A549 (cell line): ENCODE measurements around the gene CTIF. TPM values are rescaled to one million over a fixed set of nuclear protein-coding genes. Genes with fewer than 3 reads are reported as not detected.
"Not testable (repeated sequence)": the region's sequence is repeated elsewhere in the genome, so short reads cannot be mapped to it uniquely, and the experiment has no call there.

Experiments
- ATAC-seq, 2 experiments: fragments of 200-7000 bp in 1 of 2; fragments of >200 bp in 1 of 2; cut with Nextera tagmentation in 1 of 2; cut with Tn5 transposase in 1 of 2; 3 replicates each; pipeline versions ENCODE4 v1.8.0 to v1.9.1; 2018 to 2020; ENCODE audit warnings: mild to moderate bottlenecking in 1 of 2, moderate library complexity in 1 of 2
- CTCF ChIA-PET: fragments of 300-600 bp; sonication (Branson Sonifier 250); formaldehyde crosslinking; extraction: SDS; loops from one replicate; lab custom pipeline; 2021; ENCODE audit warnings: antibody characterized with exemption, inconsistent platforms; lab: Yijun Ruan, JAX
- POLR2A ChIA-PET: fragments of 350-600 bp; formaldehyde crosslinking; extraction: SDS; loops from one replicate; lab custom pipeline; 2021; ENCODE audit warnings: antibody characterized with exemption, inconsistent platforms; lab: Yijun Ruan, JAX
- DNase-seq, 2 experiments: peaks; one replicate each; pipeline versions ENCODE4 v3.0.0 to v3.0.0-alpha.2; 2011 to 2016; ENCODE audit warnings: low read depth in 1 of 2, low spot score in 1 of 2
- FAIRE-seq: peaks from 2 replicates; lab custom pipeline; 2011; peaks lifted over from hg19 to GRCh38; lab: Jason Lieb, UNC
- H3K27ac ChIP-seq, 2 experiments: fragments of >200 bp; sonication (Bioruptor Twin); formaldehyde crosslinking; 3 replicates each; pipeline ENCODE4 v1.5.1; 2016 to 2017
- H3K4me1 ChIP-seq: fragments of >200 bp; sonication (Bioruptor Twin); formaldehyde crosslinking; 3 replicates; pipeline ENCODE4 v1.6.1; 2016
- H3K4me2 ChIP-seq: fragments of >200 bp; sonication (Bioruptor Twin); formaldehyde crosslinking; 3 replicates; pipeline ENCODE4 v1.6.1; 2016
- H3K4me3 ChIP-seq: fragments of >200 bp; sonication (Bioruptor Twin); formaldehyde crosslinking; 3 replicates; pipeline ENCODE4 v1.5.1; 2016
- H3K9me3 ChIP-seq: fragments of >200 bp; sonication (Bioruptor Twin); formaldehyde crosslinking; 3 replicates; pipeline ENCODE4 v1.6.1; 2016
- BHLHE40 ChIP-seq: IDR thresholded peaks from 2 replicates; pipeline ENCODE4 v1.6.1; 2012; ENCODE audit warnings: low read depth, low read length, inconsistent platforms
- CEBPB ChIP-seq, 2 experiments: fragments of >200 bp in 1 of 2; sonication (Bioruptor Twin) in 1 of 2; formaldehyde crosslinking in 1 of 2; IDR thresholded peaks; 2 replicates each; pipeline ENCODE4 v1.6.1; 2012 to 2016
- CHD2 ChIP-seq: fragments of 150-350 bp; IDR thresholded peaks from 2 replicates; pipeline ENCODE4 v1.6.1; 2014; ENCODE audit warnings: low read length; ENCODE audit not compliant: partially characterized antibody
- E2F6 ChIP-seq: IDR thresholded peaks from 2 replicates; pipeline ENCODE4 v1.6.1; 2012; ENCODE audit warnings: low read depth, borderline replicate concordance
- EHMT2 ChIP-seq: fragments of 200-600 bp; sonication (generic); IDR thresholded peaks from 2 replicates; pipeline ENCODE4 v1.6.1; 2016; ENCODE audit warnings: antibody characterized with exemption, low read depth, mild to moderate bottlenecking, moderate library complexity
- EP300 ChIP-seq, 2 experiments: fragments of >200 bp; sonication (Bioruptor Twin); formaldehyde crosslinking; IDR thresholded peaks; 2 replicates in 1 of 2; 3 replicates in 1 of 2; pipeline ENCODE4 v1.6.1; 2016 to 2017
- FOSL2 ChIP-seq, 2 experiments: fragments of 450-650 bp in 1 of 2; fragments of >200 bp in 1 of 2; sonication (Bioruptor Twin) in 1 of 2; formaldehyde crosslinking; IDR thresholded peaks; 2 replicates each; pipeline versions ENCODE4 v1.5.0 to v1.6.1; 2016 to 2020; ENCODE audit warnings: mild to moderate bottlenecking in 1 of 2, moderate library complexity in 1 of 2
- GATA3 ChIP-seq: IDR thresholded peaks from 2 replicates; pipeline ENCODE4 v1.6.1; 2012; ENCODE audit warnings: borderline replicate concordance
- HOXA7 ChIP-seq: fragments of 250-450 bp; sonication (Bioruptor Pico); IDR thresholded peaks from 2 replicates; pipeline ENCODE4 v1.5.0; 2020; ENCODE audit warnings: mild to moderate bottlenecking, moderate library complexity
- JUNB ChIP-seq: fragments of >200 bp; sonication (Bioruptor Twin); formaldehyde crosslinking; IDR thresholded peaks from 2 replicates; pipeline ENCODE4 v1.6.1; 2016
- KDM1A ChIP-seq: fragments of 200-600 bp; sonication (generic); IDR thresholded peaks from 2 replicates; pipeline ENCODE4 v1.6.1; 2016; ENCODE audit warnings: low read depth, mild to moderate bottlenecking
- MAFK ChIP-seq: fragments of 450-650 bp; IDR thresholded peaks from 2 replicates; pipeline ENCODE4 v1.6.1; 2014; ENCODE audit not compliant: partially characterized antibody
- MAX ChIP-seq: IDR thresholded peaks from 2 replicates; pipeline ENCODE4 v1.6.1; 2012
- MAZ ChIP-seq: fragments of 150-350 bp; IDR thresholded peaks from 2 replicates; pipeline ENCODE4 v1.6.1; 2014; ENCODE audit warnings: antibody characterized with exemption, low read depth, low read length, borderline replicate concordance
- MYC ChIP-seq: IDR thresholded peaks from 2 replicates; pipeline ENCODE4 v1.6.1; 2012; ENCODE audit warnings: mild to moderate bottlenecking, inconsistent platforms, low read length, improper control_type of control experiment, borderline replicate concordance
- PHF8 ChIP-seq: fragments of 200-600 bp; sonication (generic); IDR thresholded peaks from 2 replicates; pipeline ENCODE4 v1.6.1; 2016; ENCODE audit warnings: low read depth, mild to moderate bottlenecking, antibody characterized with exemption, moderate library complexity, borderline replicate concordance
- POLR2AphosphoS2 ChIP-seq: conservative IDR thresholded peaks from 2 replicates; pipeline ENCODE4 v1.6.1; 2012; ENCODE audit warnings: low read length, improper control_type of control experiment, inconsistent platforms
- RCOR1 ChIP-seq: fragments of 150-350 bp; IDR thresholded peaks from 2 replicates; pipeline ENCODE4 v1.6.1; 2014; ENCODE audit warnings: antibody characterized with exemption, low read length, low read depth
- SREBF2 ChIP-seq: fragments of 450-650 bp; IDR thresholded peaks from 2 replicates; pipeline ENCODE4 v1.6.1; 2014; ENCODE audit warnings: mild to moderate bottlenecking, moderate library complexity
- ZFP36 ChIP-seq: fragments of 450-650 bp; IDR thresholded peaks from 2 replicates; pipeline ENCODE4 v1.6.1; 2014; ENCODE audit warnings: borderline replicate concordance; ENCODE audit not compliant: partially characterized antibody
- ZNF302 ChIP-seq: fragments of 250-450 bp; sonication (Bioruptor Pico); IDR thresholded peaks from 2 replicates; pipeline ENCODE4 v1.9.0; 2021; ENCODE audit warnings: inconsistent platforms, mild to moderate bottlenecking, moderate library complexity
- ZSCAN20 ChIP-seq: fragments of 250-450 bp; sonication (Bioruptor Pico); IDR thresholded peaks from 2 replicates; pipeline ENCODE4 v1.8.0; 2022; ENCODE audit warnings: mild to moderate bottlenecking, moderate library complexity
- WGBS: methylation state at CpG from one replicate; pipeline ENCODE4 v1.1.6; 2017; ENCODE audit errors: missing lambda C conversion rate; 5-methylcytosine and 5-hydroxymethylcytosine counted together
- polyA plus RNA-seq, 4 experiments: library from polyadenylated mRNA; depleted of rRNA in 3 of 4; stranded (reverse); fragments of >200 nt; fragmentation: RNase III in 1 of 4; extraction: RNeasy Plus Mini Kit Qiagen cat#74134 plus additional on column Dnase treatment in 1 of 4; gene quantifications; 2 replicates in 3 of 4; 3 replicates in 1 of 4; pipeline ENCODE4 v1.2.3, GENCODE V29; 2011 to 2017

The CTIF gene
- polyA plus RNA-seq, 2 of the 4 experiments (the other 2 are of a cell fraction): 17.0 to 24.7 TPM

- ATAC-seq (no peak), FAIRE-seq (no peak), DNase-seq (no peak)
- peaks cover 8% of the 10 kb centered on the region; the same call in 1 of the 3 replicates for H3K4me1 ChIP-seq
- TF ChIP-seq MAZ (no peak), HOXA7 (no peak), GATA3 (no peak), EHMT2 (no peak), JUNB (no peak), MAFK (no peak), FOSL2 (IDR thresholded peaks at IDR 0.05) (no peak), FOSL2 (CRISPR knock-in tag; IDR thresholded peaks at IDR 0.05) (no peak), CHD2 (no peak), RCOR1 (no peak), EP300 (IDR thresholded peaks at IDR 0.05) (no peak), POLR2AphosphoS2 (no peak), MAX (no peak), CEBPB (IDR thresholded peaks at IDR 0.05) (no peak), E2F6 (no peak), KDM1A (no peak)
- 87% methylated on average over 3 of the region's 3 CpGs for WGBS
- no peaks in the 10 kb centered on the region for H3K9me3 ChIP-seq
- POLR2A ChIA-PET: no interaction called here
- no peak overlapping the region for H3K4me2 ChIP-seq
- CTCF ChIA-PET: no interaction called here
- H3K4me3 ChIP-seq: no peak overlapping the region
- H3K27ac ChIP-seq: no peak overlapping the region
Observed at GRCh38 chr18:48811401-48811800, 272.6 kb downstream of the CTIF start.

- FAIRE-seq, H3K9me3 ChIP-seq, H3K4me1 ChIP-seq, CTCF ChIA-PET, ATAC-seq, DNase-seq, POLR2A ChIA-PET, H3K4me2 ChIP-seq, H3K4me3 ChIP-seq, H3K27ac ChIP-seq: not testable (repeated sequence)
- WGBS: 84% methylated on average over 12 of the region's 12 CpGs
Observed at GRCh38 chr18:48811977-48812451, 273.2 kb downstream of the CTIF start.

DNA sequence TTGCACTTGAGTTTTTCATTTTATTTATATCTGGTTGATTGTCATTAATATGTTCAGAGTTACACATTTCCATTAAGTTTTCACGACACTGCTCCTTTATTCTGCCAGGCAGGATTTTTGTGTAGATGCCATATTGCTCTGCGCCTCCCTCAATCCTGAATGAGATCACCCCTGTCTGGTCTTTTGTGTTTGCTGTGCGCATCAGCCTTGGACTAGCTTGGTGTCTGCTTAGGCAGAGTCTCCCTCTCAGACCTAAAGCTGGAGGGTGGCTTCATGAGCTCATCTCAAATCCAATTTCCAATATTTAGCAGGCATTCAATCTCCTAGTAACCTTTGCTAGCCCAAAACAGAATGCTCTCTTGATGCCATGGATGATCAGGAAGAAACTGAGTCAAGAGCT, 274.5 kb downstream of the CTIF start:
- Histone ChIP-seq H3K4me2 (no peak overlapping the region), H3K9me3 (no peaks in the 10 kb centered on the region), H3K4me1 (peaks cover 8% of the 10 kb centered on the region; the same call in 1 of the 3 replicates), H3K27ac (no peak overlapping the region), H3K4me3 (no peak overlapping the region)
- FAIRE-seq: no peak
- TF ChIP-seq MAZ: no peak
- TF ChIP-seq ZNF302 (CRISPR knock-in tag): no peak
- no peak for TF ChIP-seq POLR2AphosphoS2
- no peak for TF ChIP-seq BHLHE40
- TF ChIP-seq SREBF2: no peak
- no peak for DNase-seq
- 98% methylated on average over 3 of the region's 3 CpGs for WGBS
- ChIA-PET CTCF (interaction anchor here (0.9 to 1.7 kb wide), 2 partner anchors 36 to 155 kb away, joined by 3 to 6 read pairs; no protein-coding TSS in a partner anchor), POLR2A (no interaction called here)
- no peak for ATAC-seq

- Histone ChIP-seq H3K4me1 (peaks cover 8% of the 10 kb centered on the region; the same call in 1 of the 3 replicates), H3K9me3 (no peaks in the 10 kb centered on the region), H3K4me2 (no peak overlapping the region), H3K4me3 (no peak overlapping the region), H3K27ac (no peak overlapping the region)
- WGBS: 81% methylated on average over 5 of the region's 5 CpGs
- ChIA-PET POLR2A (no interaction called here), CTCF (interaction anchor here (0.9 to 1.7 kb wide), 2 partner anchors 37 to 154 kb away, joined by 3 to 6 read pairs; no protein-coding TSS in a partner anchor)
- ATAC-seq (no peak), DNase-seq (no peak), FAIRE-seq (no peak)
- TF ChIP-seq MYC (no peak), PHF8 (no peak), FOSL2 (IDR thresholded peaks at IDR 0.05) (no peak), FOSL2 (CRISPR knock-in tag; IDR thresholded peaks at IDR 0.05) (no peak), SREBF2 (no peak), ZFP36 (no peak), ZSCAN20 (CRISPR knock-in tag) (no peak)
Observed at GRCh38 chr18:48813833-48814489, 275.1 kb downstream of the CTIF start.
